HepG2 (cell line): ENCODE results near the gene GIPC3. TPM values are rescaled to one million over a fixed set of nuclear protein-coding genes. Genes with fewer than 3 reads are reported as not detected.

ENCODE experiments used
- ATAC-seq: fragments of 200-7000 bp; cut with Tn5 transposase; 3 replicates; pipeline ENCODE4 v1.9.1; 2020; ENCODE audit warnings: mild to moderate bottlenecking, moderate library complexity
- BruUV-seq: library from RNA; stranded (reverse); fragments of 400-500 nt; replicated peaks from 2 replicates; lab custom pipeline; 2021; lab: Mats Ljungman, UMichigan
- CTCF ChIA-PET: fragments of 300-600 bp; formaldehyde crosslinking; extraction: SDS; loops from one replicate; lab custom pipeline; 2021; ENCODE audit warnings: low total read pairs, inconsistent platforms, low intra/inter-chr PET ratio; lab: Yijun Ruan, JAX
- POLR2A ChIA-PET: fragments of 350-600 bp; sonication (Branson Sonifier 250); formaldehyde crosslinking; loops from one replicate; lab custom pipeline; 2020; ENCODE audit warnings: antibody characterized with exemption, inconsistent platforms; lab: Yijun Ruan, JAX
- DNase-seq: peaks from one replicate; pipeline ENCODE4 v3.0.0-alpha.2; 2015; ENCODE audit warnings: low spot score
- FAIRE-seq: peaks from 3 replicates; lab custom pipeline; 2011; peaks lifted over from hg19 to GRCh38; lab: Jason Lieb, UNC
- H2AFZ ChIP-seq: one replicate; pipeline ENCODE4 v1.6.1; 2011; ENCODE audit warnings: low read length, inconsistent platforms
- H3K27ac ChIP-seq: fragments of 300-600 bp; 3 replicates; pipeline ENCODE4 v1.8.0; 2011; ENCODE audit warnings: mixed run types, mild to moderate bottlenecking, mixed read lengths, low read length, inconsistent platforms; ENCODE audit not compliant: insufficient read depth; ENCODE audit errors: extremely low read length
- H3K27me3 ChIP-seq, 2 experiments: fragments of 200-600 bp in 1 of 2; 2 replicates in 1 of 2; 3 replicates in 1 of 2; pipeline versions ENCODE4 v1.6.0 to v1.8.0; 2011; ENCODE audit warnings: low read length in 2 of 2, mild to moderate bottlenecking in 2 of 2, moderate library complexity in 2 of 2, inconsistent platforms in 1 of 2; ENCODE audit not compliant: insufficient read depth in 2 of 2, control insufficient read depth in 1 of 2
- H3K36me3 ChIP-seq, 2 experiments: fragments of 200-600 bp in 1 of 2; replicated peaks in 1 of 2; 2 replicates in 1 of 2; 3 replicates in 1 of 2; pipeline versions ENCODE4 v1.5.1 to v1.8.0; 2011; ENCODE audit warnings: low read length in 2 of 2, inconsistent platforms in 1 of 2; ENCODE audit not compliant: insufficient read depth in 2 of 2, control insufficient read depth in 1 of 2
- H3K4me1 ChIP-seq: 2 replicates; pipeline ENCODE4 v1.5.1; 2012; ENCODE audit warnings: low read length, inconsistent platforms; ENCODE audit not compliant: insufficient read depth
- H3K4me2 ChIP-seq: 2 replicates; pipeline ENCODE4 v1.6.0; 2011; ENCODE audit warnings: low read depth, low read length, inconsistent platforms
- H3K4me3 ChIP-seq, 3 experiments: fragments of 200-600 bp in 1 of 3; sonication (generic), shearing (Covaris generic) in 1 of 3; replicated peaks in 1 of 3; 2 replicates each; pipeline ENCODE4 v1.5.1; 2011 to 2016; ENCODE audit warnings: low read length in 3 of 3, inconsistent platforms in 2 of 3, low read depth in 2 of 3, mild to moderate bottlenecking in 2 of 3, control low read depth in 1 of 3, mixed read lengths in 1 of 3; ENCODE audit not compliant: insufficient read depth in 1 of 3
- H3K79me2 ChIP-seq: one replicate; pipeline ENCODE4 v1.6.1; 2011; ENCODE audit warnings: low read length, inconsistent platforms; ENCODE audit not compliant: insufficient read depth
- H3K9ac ChIP-seq: 2 replicates; pipeline ENCODE4 v1.6.0; 2011; ENCODE audit warnings: mild to moderate bottlenecking, low read depth, low read length, inconsistent platforms; ENCODE audit not compliant: insufficient read depth
- H3K9me3 ChIP-seq: 2 replicates; pipeline ENCODE4 v1.5.1; 2012; ENCODE audit warnings: mild to moderate bottlenecking, low read length
- H4K20me1 ChIP-seq: 2 replicates; pipeline ENCODE4 v1.6.0; 2011; ENCODE audit warnings: inconsistent platforms, mild to moderate bottlenecking, low read length, moderate library complexity; ENCODE audit not compliant: insufficient read depth
- CREB1 ChIP-seq, 2 experiments: fragments of 450-650 bp in 1 of 2; IDR thresholded peaks; 2 replicates each; pipeline ENCODE4 v1.6.1; 2016 to 2017; ENCODE audit warnings: control low read depth in 1 of 2, mild to moderate bottlenecking in 1 of 2, missing compliant biosample characterization in 1 of 2, missing genetic modification characterization in 1 of 2
- FOSL2 ChIP-seq: sonication (generic); formaldehyde crosslinking; IDR thresholded peaks from 2 replicates; pipeline ENCODE4 v1.4.0; 2020; ENCODE audit warnings: missing genetic modification reagents
- FOXO1 ChIP-seq: sonication (generic); formaldehyde crosslinking; IDR thresholded peaks from 2 replicates; pipeline ENCODE4 v1.4.0; 2020; ENCODE audit warnings: missing genetic modification reagents
- FOXP1 ChIP-seq, 2 experiments: fragments of 450-650 bp in 1 of 2; IDR thresholded peaks; 2 replicates each; pipeline ENCODE4 v1.6.1; 2017 to 2018; ENCODE audit warnings: antibody characterized with exemption in 1 of 2
- GABPA ChIP-seq, 2 experiments: IDR thresholded peaks; 2 replicates each; pipeline ENCODE4 v1.6.1; 2011 to 2016; ENCODE audit warnings: low read depth in 2 of 2, low read length in 1 of 2, missing biosample characterization in 1 of 2, missing genetic modification characterization in 1 of 2
- HNF1A ChIP-seq, 2 experiments: sonication (generic) in 1 of 2; formaldehyde crosslinking in 1 of 2; IDR thresholded peaks; 2 replicates each; pipeline versions ENCODE4 v1.4.0 to v1.6.1; 2016 to 2020; ENCODE audit warnings: borderline replicate concordance in 1 of 2, low read depth in 1 of 2, mild to moderate bottlenecking in 1 of 2, missing genetic modification reagents in 1 of 2
- JARID2 ChIP-seq: sonication (generic); formaldehyde crosslinking; IDR thresholded peaks from 2 replicates; pipeline ENCODE4 v1.8.1; 2023; ENCODE audit warnings: missing genetic modification reagents, inconsistent platforms; ENCODE audit not compliant: insufficient replicate concordance
- MAFG ChIP-seq: sonication (generic); formaldehyde crosslinking; IDR thresholded peaks from 2 replicates; pipeline ENCODE4 v1.5.1; 2020; ENCODE audit warnings: mild to moderate bottlenecking, missing genetic modification reagents
- RBFOX2 ChIP-seq: fragments of 200-400 bp; formaldehyde crosslinking; IDR thresholded peaks from 2 replicates; pipeline ENCODE4 v1.6.1; 2017; ENCODE audit warnings: low read depth, mild to moderate bottlenecking, low read length
- THAP11 ChIP-seq: IDR thresholded peaks from 2 replicates; pipeline ENCODE4 v1.6.1; 2016; ENCODE audit warnings: missing biosample characterization, missing genetic modification reagents
- ZMYM4 ChIP-seq: sonication (generic); formaldehyde crosslinking; IDR thresholded peaks from 2 replicates; pipeline ENCODE4 v1.8.1; 2023; ENCODE audit warnings: mild to moderate bottlenecking, missing genetic modification reagents
- ZNF256 ChIP-seq: sonication (generic); formaldehyde crosslinking; conservative IDR thresholded peaks from 2 replicates; pipeline ENCODE4 v1.4.0; 2020; ENCODE audit warnings: missing genetic modification reagents
- ZNF343 ChIP-seq: sonication (generic); formaldehyde crosslinking; IDR thresholded peaks from 2 replicates; pipeline ENCODE4 v1.4.0; 2020; ENCODE audit warnings: mild to moderate bottlenecking, missing genetic modification reagents
- ZNF414 ChIP-seq: sonication (generic); formaldehyde crosslinking; IDR thresholded peaks from 2 replicates; pipeline ENCODE4 v1.5.0; 2020; ENCODE audit warnings: missing genetic modification reagents
- ZNF574 ChIP-seq: sonication (generic); formaldehyde crosslinking; IDR thresholded peaks from 2 replicates; pipeline ENCODE4 v1.4.0; 2020; ENCODE audit warnings: missing genetic modification reagents
- ZNF766 ChIP-seq: sonication (generic); formaldehyde crosslinking; IDR thresholded peaks from 2 replicates; pipeline ENCODE4 v1.5.0; 2020; ENCODE audit warnings: missing genetic modification reagents, borderline replicate concordance
- ZNF782 ChIP-seq: sonication (generic); formaldehyde crosslinking; IDR thresholded peaks from 2 replicates; pipeline ENCODE4 v1.4.0; 2020; ENCODE audit warnings: missing genetic modification reagents, mild to moderate bottlenecking, borderline replicate concordance
- WGBS: methylation state at CpG from one replicate; pipeline ENCODE4 v1.1.6; 2017; ENCODE audit warnings: low lambda C conversion rate; 5-methylcytosine and 5-hydroxymethylcytosine counted together
- in situ Hi-C: cut with HindIII; loops from 2 replicates; pipeline ENCODE4 v1.10.0; 2017; ENCODE audit warnings: low pct_unique_long_range_greater_than_20kb; ENCODE audit not compliant: extremely low pct_ligation_motif_present
- intact Hi-C: fragments of 100-400 bp; cut with micrococcal nuclease; formaldehyde crosslinking; loops from one replicate; pipeline ENCODE4 v1.10.0; 2022; ENCODE audit not compliant: unreplicated experiment
- polyA plus RNA-seq, 8 experiments: library from polyadenylated mRNA; depleted of rRNA in 3 of 8; stranded (reverse) in 7 of 8; unstranded in 1 of 8; fragments of >200 nt; fragmentation: Illumina TruSeq in 4 of 8; extraction: Trizol in 4 of 8; gene quantifications; 2 replicates each; pipeline versions ENCODE4 v1.2.1 to v1.2.3, GENCODE V29; 2011 to 2016; ENCODE audit warnings: low read depth in 4 of 8, missing spikeins in 1 of 8, mixed read lengths in 1 of 8; ENCODE audit not compliant: insufficient read depth in 1 of 8
- total RNA-seq, 5 experiments: library from RNA; depleted of rRNA; stranded (reverse); fragments of >200 nt; fragmentation: Illumina TruSeq; extraction: Trizol; gene quantifications; 2 replicates each; pipeline ENCODE4 v1.2.3, GENCODE V29; 2016; ENCODE audit warnings: low read depth in 1 of 5

The GIPC3 gene
- total and polyA plus RNA-seq, 2 of the 13 experiments (the other 11 are each of a cell fraction or from before 2014, with no cell fraction given), result 0.05 TPM; not detected in 1

- Histone ChIP-seq H3K4me3 (peak overlapping the region; percentile 85 to 95 (median 91)), H4K20me1 (no peaks in the 10 kb centered on the region), H3K4me1 (peaks cover 54% of the 10 kb centered on the region), H3K9ac (peak overlapping the region; percentile 87), H3K27ac (no peak overlapping the region), H2AFZ (no peak overlapping the region), H3K9me3 (no peaks in the 10 kb centered on the region), H3K4me2 (peak overlapping the region; percentile 96), H3K79me2 (peaks cover 14% of the 10 kb centered on the region), H3K36me3 (no peaks in the 10 kb centered on the region), H3K27me3 (no peaks in the 10 kb centered on the region)
- FAIRE-seq (no peak), DNase-seq (no peak), ATAC-seq (peak; percentile 12)
- ChIA-PET CTCF (no interaction called here), POLR2A (interaction anchor here (0.7 to 2.3 kb wide), 4 partner anchors 12 to 76 kb away, joined by 3 to 6 read pairs (median 4); partner anchors contain the start of genes DOHH and SMIM24)
- in situ Hi-C loops (no loop called here), intact Hi-C loops (no loop called here)
- no TSS peak for BruUV-seq
- WGBS, result 4% methylated on average over 10 of the region's 60 CpGs
- TF ChIP-seq FOXP1 (IDR thresholded peaks at IDR 0.05) (no peak), FOXP1 (CRISPR knock-in tag; IDR thresholded peaks at IDR 0.05) (no peak), ZNF766 (CRISPR knock-in tag) (no peak), ZNF414 (CRISPR knock-in tag) (peak; percentile 56; the same call in 1 of the 2 replicates), ZMYM4 (CRISPR knock-in tag) (no peak), MAFG (CRISPR knock-in tag) (no peak), THAP11 (CRISPR knock-in tag) (no peak), ZNF574 (CRISPR knock-in tag) (no peak), ZNF256 (CRISPR knock-in tag) (no peak), JARID2 (CRISPR knock-in tag) (no peak), ZNF343 (CRISPR knock-in tag) (0 out of 2 replicates have a peak, but pooled peaks have one; percentile 42), FOXO1 (CRISPR knock-in tag) (no peak), FOSL2 (CRISPR knock-in tag) (peak; percentile 54; the same call in 1 of the 2 replicates), HNF1A (IDR thresholded peaks at IDR 0.05; ENCODE audit: low read depth) (no peak), HNF1A (CRISPR knock-in tag; IDR thresholded peaks at IDR 0.05; ENCODE audit: borderline replicate concordance) (0 out of 2 replicates have a peak, but pooled peaks have one; percentile 14), CREB1 (IDR thresholded peaks at IDR 0.05) (no peak), CREB1 (CRISPR knock-in tag; IDR thresholded peaks at IDR 0.05) (no peak), RBFOX2 (no peak), GABPA (IDR thresholded peaks at IDR 0.05; ENCODE audit: low read depth, low read length) (no peak), GABPA (CRISPR knock-in tag; IDR thresholded peaks at IDR 0.05; ENCODE audit: low read depth) (no peak), ZNF782 (CRISPR knock-in tag) (peak; percentile 5; the same call in 1 of the 2 replicates)
These were observed 28.3 kb upstream of the GIPC3 start for GRCh38 chr19:3556978-3557460.
